GM18505 (cell line): ENCODE measurements around the gene VPS35.

Experiments used
- ATAC-seq: cut with Tn5 transposase; IDR thresholded peaks from one replicate; pipeline ENCODE4 v1.9.1; 2021; ENCODE audit not compliant: unreplicated experiment
- POLR2A ChIP-seq: IDR thresholded peaks from 4 replicates; pipeline ENCODE4 v1.6.1; 2011; ENCODE audit warnings: borderline replicate concordance; ENCODE audit not compliant: insufficient read depth, insufficient read length; ENCODE audit errors: extremely low read depth

Gene VPS35

DNA sequence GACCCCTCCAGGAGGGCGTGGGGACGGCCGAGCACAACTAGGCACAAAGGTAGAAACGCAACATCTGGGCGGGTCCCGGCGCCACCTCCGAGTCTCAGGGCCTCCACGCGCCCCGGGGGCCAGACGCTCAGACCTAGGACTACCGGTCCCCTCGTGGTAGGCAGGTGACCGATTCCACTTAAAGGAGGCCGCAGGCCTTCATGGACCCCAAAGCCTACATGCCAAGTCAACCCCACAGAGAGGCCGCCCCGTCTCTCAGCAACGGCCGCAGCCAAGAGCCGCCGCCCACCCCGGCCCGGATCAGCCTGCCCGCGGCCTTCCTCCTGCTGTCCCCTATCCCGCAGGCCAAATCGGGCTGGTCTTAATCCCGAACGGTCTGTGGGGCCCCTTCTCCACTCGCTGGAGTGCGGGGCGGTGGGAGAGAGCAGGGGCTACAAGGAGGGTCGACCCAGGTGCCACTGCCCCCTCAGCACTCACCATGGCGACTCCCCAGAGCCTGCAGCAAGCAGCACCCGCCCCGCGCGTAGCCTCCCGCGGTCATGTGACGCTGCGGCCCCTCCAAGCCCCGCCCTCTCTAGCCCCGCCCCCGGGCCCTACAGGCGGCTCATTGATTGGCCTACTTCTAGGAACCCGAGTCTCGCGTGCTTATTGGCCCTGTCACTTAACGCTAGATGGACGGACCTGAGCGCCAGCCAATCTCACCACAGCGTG, at the start of gene VPS35:
TSS of gene VPS35 (minus strand) at position 525 of the 711 bp plus-strand sequence. CDS start at position 480, 45 bp downstream.
- peak; percentile 58 for TF ChIP-seq POLR2A
- peak; percentile 78 for ATAC-seq

- no peak for ATAC-seq
Measured at GRCh38 chr16:46737621-46738214, 48.7 kb upstream of the VPS35 start.

DNA sequence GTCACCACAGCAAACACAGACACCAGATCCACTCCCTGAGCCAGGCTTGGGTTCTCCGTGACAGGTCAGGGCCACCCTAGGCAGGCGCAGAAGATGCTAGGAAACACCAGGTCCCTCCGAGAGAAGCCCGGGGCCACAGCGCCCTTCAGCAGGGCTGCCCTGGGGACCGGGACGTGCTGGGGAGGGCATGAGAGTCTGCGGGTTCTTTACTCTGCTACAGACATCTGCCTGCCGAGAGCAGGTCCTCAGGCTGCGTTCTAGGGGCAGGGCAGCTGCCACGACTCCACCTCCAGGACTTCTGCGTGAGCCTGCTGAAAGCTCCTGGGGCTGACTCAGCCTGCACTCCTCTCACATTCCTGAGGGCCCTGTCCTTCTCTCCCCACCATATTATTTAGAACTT, 47.7 kb upstream of the VPS35 start:
- no peak for TF ChIP-seq POLR2A
- ATAC-seq: no peak

More at GRCh38 chr16:46737621-46738214, 48.7 kb upstream of the VPS35 start:
- TF ChIP-seq POLR2A: no peak

- no peak for TF ChIP-seq POLR2A
- no peak for ATAC-seq
Measured at GRCh38 chr16:46733319-46733830, 44.4 kb upstream of the VPS35 start.

DNA sequence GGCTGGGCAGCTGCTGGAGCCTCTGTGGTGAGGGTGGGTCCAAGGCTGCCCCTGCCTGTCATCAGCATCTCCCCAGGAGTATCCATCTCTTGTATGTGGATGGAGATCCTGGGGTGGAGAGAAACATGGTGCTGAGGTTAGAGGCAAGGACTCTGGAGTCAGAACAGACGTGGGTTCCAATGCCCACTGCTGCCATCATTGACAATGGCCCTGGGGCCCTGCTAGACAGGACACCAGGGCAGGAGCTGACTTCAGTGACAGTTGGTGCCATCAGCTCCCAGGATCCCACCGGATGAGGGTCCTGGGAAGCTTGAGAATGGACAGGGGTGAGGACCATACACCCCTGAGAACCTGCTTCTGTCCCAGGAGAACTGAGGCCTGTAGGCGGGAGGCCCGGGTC, 43.6 kb upstream of the VPS35 start:
- TF ChIP-seq POLR2A: no peak
- no peak for ATAC-seq

- ATAC-seq: no peak
- TF ChIP-seq POLR2A: no peak
Measured at GRCh38 chr16:46731691-46732555, 42.9 kb upstream of the VPS35 start.

GRCh38 chr16:46730801-46731690, 42.1 kb upstream of the VPS35 start:
- no peak for TF ChIP-seq POLR2A
- no peak for ATAC-seq

GRCh38 chr16:46730126-46730525, 41.1 kb upstream of the VPS35 start:
- ATAC-seq: no peak
- TF ChIP-seq POLR2A: no peak

DNA sequence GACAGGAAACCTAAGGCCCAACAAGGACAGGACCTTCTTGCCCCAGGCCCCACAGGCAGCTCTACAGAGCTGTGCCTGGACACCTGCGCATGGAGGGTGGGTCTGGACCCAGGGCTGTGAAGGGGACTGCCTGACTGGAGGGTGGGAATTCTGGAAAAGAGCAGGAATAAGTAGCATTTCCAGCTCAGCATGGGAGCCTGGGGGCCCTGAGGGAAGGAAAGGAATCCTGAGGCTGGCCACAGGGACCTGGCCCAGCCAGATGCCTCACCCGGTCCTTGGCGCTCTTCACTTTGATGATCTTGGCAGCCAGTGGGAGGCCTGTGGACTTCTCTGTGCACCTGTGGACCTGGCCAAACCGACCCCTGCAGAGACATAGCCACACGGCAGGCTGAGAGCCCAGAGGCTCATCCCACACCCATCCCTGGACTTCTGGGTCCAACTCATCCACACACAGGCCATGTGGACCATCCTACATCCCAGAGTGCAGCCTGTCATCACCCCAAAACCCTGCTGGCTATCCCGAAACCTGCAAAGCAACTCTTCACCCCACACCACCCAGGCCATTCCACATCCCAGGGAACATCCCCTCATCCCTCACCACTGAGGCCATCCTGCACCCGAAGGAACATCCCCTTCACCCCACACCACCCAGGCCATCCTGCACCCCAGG, 40.5 kb upstream of the VPS35 start:
- ATAC-seq: no peak
- no peak for TF ChIP-seq POLR2A

DNA sequence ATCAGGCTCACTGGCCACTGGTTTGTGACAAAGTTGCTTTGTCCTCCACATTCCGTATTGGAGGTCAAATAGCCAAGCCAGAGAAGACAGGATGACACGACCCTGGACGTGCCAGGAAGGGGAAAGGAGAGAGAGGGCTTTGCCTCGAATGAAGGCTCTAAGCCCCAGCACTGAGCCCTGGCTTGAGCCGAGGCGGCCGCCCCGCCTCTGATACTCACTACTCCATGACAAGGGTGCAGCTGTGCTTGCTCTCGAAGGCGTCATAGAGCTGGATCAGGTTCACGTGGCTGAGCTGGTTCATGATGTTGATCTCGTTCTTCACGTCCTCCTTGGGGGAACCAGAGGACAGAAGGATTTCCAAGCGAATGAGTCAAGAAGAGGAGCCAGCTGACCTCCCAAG, 39.8 kb upstream of the VPS35 start:
- TF ChIP-seq POLR2A: no peak
- no peak for ATAC-seq

DNA sequence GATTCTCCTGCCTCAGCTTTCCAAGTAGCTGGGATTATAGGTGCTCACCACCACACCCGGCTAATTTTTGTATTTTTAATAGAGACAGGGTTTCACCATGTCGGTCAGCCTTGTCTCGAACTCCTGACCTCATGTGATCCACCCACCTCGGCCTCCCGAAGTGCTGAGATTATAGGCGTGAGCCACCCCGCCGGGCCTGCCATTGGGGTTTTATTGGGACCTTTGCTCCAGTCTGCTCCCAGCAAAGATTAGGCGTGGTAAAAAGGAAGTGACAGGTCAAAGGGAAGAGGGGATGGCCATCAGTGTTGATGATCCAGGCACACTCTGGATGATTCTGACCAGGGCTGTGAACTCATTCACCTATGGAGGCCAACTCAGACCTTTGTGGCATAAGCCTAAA, 38.7 kb upstream of the VPS35 start:
- no peak for TF ChIP-seq POLR2A

GRCh38 chr16:46727184-46727583, 38.2 kb upstream of the VPS35 start:
- TF ChIP-seq POLR2A: no peak
- no peak for ATAC-seq

More for the DNA sequence above, 38.7 kb upstream of the VPS35 start:
- no peak for ATAC-seq
